Suprapubic skin (tissue), 4 donors: ENCODE measurements around the gene BAZ1A.

Experiments
- EP300 ChIP-seq: sonication (generic); formaldehyde crosslinking; IDR thresholded peaks from one replicate; pipeline ENCODE4 v1.6.1; 2017; ENCODE audit warnings: antibody characterized with exemption
- POLR2A ChIP-seq, 2 donors: fragments of 450-650 bp; IDR thresholded peaks; one replicate each; pipeline ENCODE4 v1.6.1; 2017; ENCODE audit warnings: antibody characterized with exemption in 2 of 2, mild to moderate bottlenecking in 2 of 2, moderate library complexity in 2 of 2
- POLR2AphosphoS5 ChIP-seq, 3 donors: sonication (generic); formaldehyde crosslinking; IDR thresholded peaks; one replicate each; pipeline ENCODE4 v1.6.1; 2017; ENCODE audit warnings: antibody characterized with exemption in 3 of 3
- TF ChIP-seq, protein P1 (sequence below), 2 donors: fragments of 200-600 bp in 1 of 2; fragments of 450-650 bp in 1 of 2; sonication (generic) in 1 of 2; IDR thresholded peaks; one replicate each; pipeline ENCODE4 v1.5.1; 2016 to 2019; ENCODE audit warnings: antibody characterized with exemption in 2 of 2, mild to moderate bottlenecking in 1 of 2, moderate library complexity in 1 of 2

DNA sequence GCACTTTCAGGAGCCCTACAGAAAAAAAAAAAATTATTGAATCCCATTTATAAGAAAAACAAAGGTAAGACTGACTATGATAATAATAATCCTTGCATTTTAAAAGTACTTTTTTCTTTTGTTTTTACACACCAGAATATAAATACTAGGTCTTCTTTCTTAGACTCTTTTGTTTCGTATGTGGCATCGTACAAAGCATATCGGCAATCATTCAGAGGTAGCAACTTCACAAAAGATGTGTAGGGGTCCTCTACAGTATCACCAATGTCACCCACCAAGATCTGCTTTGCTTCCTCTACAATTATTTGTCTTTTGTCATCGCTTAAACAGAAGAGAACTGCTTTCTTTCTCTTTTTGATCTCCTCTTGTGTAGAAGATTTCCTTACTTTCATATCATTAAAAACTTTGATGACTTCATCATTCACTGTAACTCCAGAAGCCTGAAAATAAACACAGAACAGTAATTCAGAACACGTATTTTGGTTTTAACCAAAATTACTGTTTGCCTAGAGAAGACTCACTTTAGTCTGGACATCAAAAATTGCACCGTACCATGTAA, 162.0 kb downstream of the BAZ1A start:
- TF ChIP-seq POLR2AphosphoS5 (IDR thresholded peaks at IDR 0.05) (no peak), POLR2A (IDR thresholded peaks at IDR 0.05) (no peak), EP300 (no peak)
- TF ChIP-seq, protein P1, sequence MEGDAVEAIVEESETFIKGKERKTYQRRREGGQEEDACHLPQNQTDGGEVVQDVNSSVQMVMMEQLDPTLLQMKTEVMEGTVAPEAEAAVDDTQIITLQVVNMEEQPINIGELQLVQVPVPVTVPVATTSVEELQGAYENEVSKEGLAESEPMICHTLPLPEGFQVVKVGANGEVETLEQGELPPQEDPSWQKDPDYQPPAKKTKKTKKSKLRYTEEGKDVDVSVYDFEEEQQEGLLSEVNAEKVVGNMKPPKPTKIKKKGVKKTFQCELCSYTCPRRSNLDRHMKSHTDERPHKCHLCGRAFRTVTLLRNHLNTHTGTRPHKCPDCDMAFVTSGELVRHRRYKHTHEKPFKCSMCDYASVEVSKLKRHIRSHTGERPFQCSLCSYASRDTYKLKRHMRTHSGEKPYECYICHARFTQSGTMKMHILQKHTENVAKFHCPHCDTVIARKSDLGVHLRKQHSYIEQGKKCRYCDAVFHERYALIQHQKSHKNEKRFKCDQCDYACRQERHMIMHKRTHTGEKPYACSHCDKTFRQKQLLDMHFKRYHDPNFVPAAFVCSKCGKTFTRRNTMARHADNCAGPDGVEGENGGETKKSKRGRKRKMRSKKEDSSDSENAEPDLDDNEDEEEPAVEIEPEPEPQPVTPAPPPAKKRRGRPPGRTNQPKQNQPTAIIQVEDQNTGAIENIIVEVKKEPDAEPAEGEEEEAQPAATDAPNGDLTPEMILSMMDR (IDR thresholded peaks at IDR 0.05) = no peak
